SK-N-SH treated with all-trans-retinoic acid at 6 μM for 48 hours (cell line): ENCODE measurements around the gene EDARADD.

Source experiments
- ATAC-seq: fragments of 200-7000 bp; cut with Tn5 transposase; 3 replicates; pipeline ENCODE4 v1.9.1; 2020; ENCODE audit warnings: mild to moderate bottlenecking, moderate library complexity
- BACH2 ChIP-seq: fragments of 250-450 bp; sonication (Bioruptor Pico); IDR thresholded peaks from 2 replicates; pipeline ENCODE4 v1.9.0; 2021; ENCODE audit warnings: mild to moderate bottlenecking, borderline replicate concordance
- CSDC2 ChIP-seq: fragments of 250-450 bp; sonication (Bioruptor Pico); IDR thresholded peaks from 2 replicates; pipeline ENCODE4 v1.5.0; 2020; ENCODE audit warnings: mild to moderate bottlenecking, moderate library complexity
- ESRRG ChIP-seq: fragments of 250-450 bp; sonication (Bioruptor Pico); IDR thresholded peaks from 2 replicates; pipeline ENCODE4 v1.6.1; 2021; ENCODE audit warnings: mild to moderate bottlenecking
- GLIS3 ChIP-seq: fragments of 250-450 bp; sonication (Bioruptor Pico); IDR thresholded peaks from 2 replicates; pipeline ENCODE4 v1.5.0; 2020; ENCODE audit warnings: mild to moderate bottlenecking, moderate library complexity
- ISL1 ChIP-seq: fragments of 250-450 bp; sonication (Bioruptor Pico); IDR thresholded peaks from 2 replicates; pipeline ENCODE4 v2.1.2; 2022; ENCODE audit warnings: mild to moderate bottlenecking, moderate library complexity
- OSR1 ChIP-seq: fragments of 250-450 bp; sonication (Bioruptor Pico); IDR thresholded peaks from 2 replicates; pipeline ENCODE4 v1.8.0; 2022; ENCODE audit warnings: moderate library complexity, mild to moderate bottlenecking, inconsistent platforms
- PPARA ChIP-seq: fragments of 250-450 bp; sonication (Bioruptor Pico); IDR thresholded peaks from 2 replicates; pipeline ENCODE4 v1.5.0; 2020; ENCODE audit warnings: mild to moderate bottlenecking, borderline replicate concordance
- RARB ChIP-seq: fragments of 250-450 bp; sonication (Bioruptor Pico); IDR thresholded peaks from 2 replicates; pipeline ENCODE4 v1.8.0; 2021; ENCODE audit warnings: mild to moderate bottlenecking, moderate library complexity
- TCF4 ChIP-seq: fragments of 250-450 bp; sonication (Bioruptor Pico); IDR thresholded peaks from 2 replicates; pipeline ENCODE4 v1.8.0; 2021; ENCODE audit warnings: mild to moderate bottlenecking, moderate library complexity, borderline replicate concordance
- TOX ChIP-seq: fragments of 250-450 bp; sonication (Bioruptor Pico); IDR thresholded peaks from 2 replicates; pipeline ENCODE4 v1.8.0; 2021; ENCODE audit warnings: mild to moderate bottlenecking, moderate library complexity, borderline replicate concordance
- TSHZ2 ChIP-seq: fragments of 250-450 bp; sonication (Bioruptor Pico); IDR thresholded peaks from 2 replicates; pipeline ENCODE4 v1.5.0; 2020; ENCODE audit warnings: mild to moderate bottlenecking, moderate library complexity
- ZC3H10 ChIP-seq: fragments of 250-450 bp; sonication (Bioruptor Pico); IDR thresholded peaks from 2 replicates; pipeline ENCODE4 v1.5.1; 2021; ENCODE audit warnings: mild to moderate bottlenecking, moderate library complexity
- ZFP3 ChIP-seq: fragments of 250-450 bp; sonication (Bioruptor Pico); IDR thresholded peaks from 2 replicates; pipeline ENCODE4 v1.5.0; 2020; ENCODE audit warnings: mild to moderate bottlenecking, moderate library complexity
- ZFP30 ChIP-seq: fragments of 450-650 bp; formaldehyde crosslinking; IDR thresholded peaks from 2 replicates; pipeline ENCODE4 v1.5.0; 2022; ENCODE audit warnings: mild to moderate bottlenecking, moderate library complexity
- ZNF70 ChIP-seq: fragments of 450-650 bp; formaldehyde crosslinking; IDR thresholded peaks from 2 replicates; pipeline ENCODE4 v1.5.0; 2020; ENCODE audit warnings: mild to moderate bottlenecking, moderate library complexity
- ZNF8 ChIP-seq: fragments of 450-650 bp; formaldehyde crosslinking; IDR thresholded peaks from 2 replicates; pipeline ENCODE4 v1.5.0; 2020; ENCODE audit warnings: mild to moderate bottlenecking, moderate library complexity
- TF ChIP-seq, protein P1 (sequence below): fragments of 250-450 bp; sonication (Bioruptor Pico); IDR thresholded peaks from 2 replicates; pipeline ENCODE4 v1.5.1; 2021; ENCODE audit warnings: mild to moderate bottlenecking, moderate library complexity
- TF ChIP-seq, protein P2 (sequence below): fragments of 250-450 bp; sonication (Bioruptor Pico); IDR thresholded peaks from 2 replicates; pipeline ENCODE4 v1.8.0; 2020; ENCODE audit warnings: mild to moderate bottlenecking, moderate library complexity, borderline replicate concordance

The EDARADD gene

DNA sequence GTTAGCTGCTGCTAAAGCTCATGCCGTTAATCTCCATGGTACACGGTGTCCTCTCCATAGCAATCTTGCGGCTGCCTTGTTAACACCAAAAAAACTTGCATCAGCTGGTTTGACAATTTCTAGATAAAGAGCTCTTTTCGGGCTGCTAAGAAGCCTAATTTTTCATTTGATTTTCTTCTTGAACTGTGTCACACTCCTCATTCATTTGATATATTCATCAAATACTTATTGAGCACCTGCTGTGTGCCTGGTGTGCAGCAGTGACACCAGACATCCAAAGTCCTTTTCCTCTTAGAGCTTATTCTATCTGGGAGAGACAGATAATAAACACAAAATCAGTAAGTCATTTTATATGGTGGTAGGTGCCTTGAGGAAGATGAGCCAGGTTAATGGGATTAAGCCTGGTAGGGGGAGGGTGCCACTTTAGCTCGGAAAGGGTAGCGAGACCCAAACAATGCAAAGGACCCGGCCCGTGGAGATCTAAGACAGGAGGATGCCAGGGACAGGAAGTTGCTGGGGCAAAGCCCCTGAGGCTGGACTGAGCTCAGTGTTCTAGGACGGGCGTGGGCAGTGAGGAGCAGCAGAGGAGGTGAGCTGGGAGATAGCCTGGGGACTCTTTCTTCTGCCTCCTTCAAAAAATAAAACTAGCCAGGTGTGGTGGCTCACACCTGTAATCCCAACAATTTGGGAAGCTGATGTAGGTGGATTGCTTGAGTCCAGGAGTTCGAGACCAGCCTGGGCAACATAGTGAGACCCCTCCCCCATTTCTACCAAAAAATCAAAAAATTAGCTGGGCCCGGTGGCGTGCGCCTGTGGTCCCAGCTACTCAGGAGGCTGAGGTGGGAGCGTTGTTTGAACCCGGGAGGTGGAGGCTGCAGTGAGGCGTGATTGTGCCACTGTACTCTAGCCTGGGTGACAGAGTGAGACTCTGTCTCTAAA lies 79.0 kb downstream of the EDARADD start (continued):
- TF ChIP-seq, protein P1, sequence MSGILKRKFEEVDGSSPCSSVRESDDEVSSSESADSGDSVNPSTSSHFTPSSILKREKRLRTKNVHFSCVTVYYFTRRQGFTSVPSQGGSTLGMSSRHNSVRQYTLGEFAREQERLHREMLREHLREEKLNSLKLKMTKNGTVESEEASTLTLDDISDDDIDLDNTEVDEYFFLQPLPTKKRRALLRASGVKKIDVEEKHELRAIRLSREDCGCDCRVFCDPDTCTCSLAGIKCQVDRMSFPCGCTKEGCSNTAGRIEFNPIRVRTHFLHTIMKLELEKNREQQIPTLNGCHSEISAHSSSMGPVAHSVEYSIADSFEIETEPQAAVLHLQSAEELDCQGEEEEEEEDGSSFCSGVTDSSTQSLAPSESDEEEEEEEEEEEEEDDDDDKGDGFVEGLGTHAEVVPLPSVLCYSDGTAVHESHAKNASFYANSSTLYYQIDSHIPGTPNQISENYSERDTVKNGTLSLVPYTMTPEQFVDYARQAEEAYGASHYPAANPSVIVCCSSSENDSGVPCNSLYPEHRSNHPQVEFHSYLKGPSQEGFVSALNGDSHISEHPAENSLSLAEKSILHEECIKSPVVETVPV: no peak
- TF ChIP-seq OSR1 (no peak), TCF4 (no peak), ZFP3 (CRISPR knock-in tag) (no peak), GLIS3 (CRISPR knock-in tag) (no peak), RARB (CRISPR knock-in tag) (no peak), PPARA (no peak), TOX (no peak)
- TF ChIP-seq, protein P2, sequence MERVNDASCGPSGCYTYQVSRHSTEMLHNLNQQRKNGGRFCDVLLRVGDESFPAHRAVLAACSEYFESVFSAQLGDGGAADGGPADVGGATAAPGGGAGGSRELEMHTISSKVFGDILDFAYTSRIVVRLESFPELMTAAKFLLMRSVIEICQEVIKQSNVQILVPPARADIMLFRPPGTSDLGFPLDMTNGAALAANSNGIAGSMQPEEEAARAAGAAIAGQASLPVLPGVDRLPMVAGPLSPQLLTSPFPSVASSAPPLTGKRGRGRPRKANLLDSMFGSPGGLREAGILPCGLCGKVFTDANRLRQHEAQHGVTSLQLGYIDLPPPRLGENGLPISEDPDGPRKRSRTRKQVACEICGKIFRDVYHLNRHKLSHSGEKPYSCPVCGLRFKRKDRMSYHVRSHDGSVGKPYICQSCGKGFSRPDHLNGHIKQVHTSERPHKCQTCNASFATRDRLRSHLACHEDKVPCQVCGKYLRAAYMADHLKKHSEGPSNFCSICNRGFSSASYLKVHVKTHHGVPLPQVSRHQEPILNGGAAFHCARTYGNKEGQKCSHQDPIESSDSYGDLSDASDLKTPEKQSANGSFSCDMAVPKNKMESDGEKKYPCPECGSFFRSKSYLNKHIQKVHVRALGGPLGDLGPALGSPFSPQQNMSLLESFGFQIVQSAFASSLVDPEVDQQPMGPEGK (CRISPR knock-in tag): no peak
- TF ChIP-seq, all 23 proteins: peak for 0

DNA sequence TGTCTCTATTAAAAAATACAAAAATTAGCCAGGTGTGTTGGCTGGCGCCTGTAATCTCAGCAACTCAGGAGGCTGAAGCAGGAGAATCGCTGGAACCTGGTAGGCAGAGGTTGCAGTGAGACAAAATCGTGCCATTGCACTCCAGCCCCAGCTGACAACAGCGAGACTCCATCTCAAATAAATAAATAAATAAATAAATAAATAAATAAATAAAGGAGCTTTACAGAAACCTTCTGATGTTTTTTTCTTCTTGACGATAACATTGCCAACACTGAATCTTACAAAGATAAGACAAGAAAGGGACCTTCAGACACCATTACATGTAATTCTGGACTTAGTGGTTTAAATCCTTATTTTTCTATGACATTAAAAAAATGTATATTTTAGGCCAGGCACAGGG lies 81.9 kb downstream of the EDARADD start:
- TF ChIP-seq ZC3H10: no peak
- no peak for TF ChIP-seq TSHZ2 (CRISPR knock-in tag)
- no peak for TF ChIP-seq GLIS3 (CRISPR knock-in tag)
- no peak for TF ChIP-seq ZNF8
- no peak for TF ChIP-seq ZFP30 (CRISPR knock-in tag)
- TF ChIP-seq, protein P1: no peak
- no peak for TF ChIP-seq TOX
- no peak for ATAC-seq

DNA sequence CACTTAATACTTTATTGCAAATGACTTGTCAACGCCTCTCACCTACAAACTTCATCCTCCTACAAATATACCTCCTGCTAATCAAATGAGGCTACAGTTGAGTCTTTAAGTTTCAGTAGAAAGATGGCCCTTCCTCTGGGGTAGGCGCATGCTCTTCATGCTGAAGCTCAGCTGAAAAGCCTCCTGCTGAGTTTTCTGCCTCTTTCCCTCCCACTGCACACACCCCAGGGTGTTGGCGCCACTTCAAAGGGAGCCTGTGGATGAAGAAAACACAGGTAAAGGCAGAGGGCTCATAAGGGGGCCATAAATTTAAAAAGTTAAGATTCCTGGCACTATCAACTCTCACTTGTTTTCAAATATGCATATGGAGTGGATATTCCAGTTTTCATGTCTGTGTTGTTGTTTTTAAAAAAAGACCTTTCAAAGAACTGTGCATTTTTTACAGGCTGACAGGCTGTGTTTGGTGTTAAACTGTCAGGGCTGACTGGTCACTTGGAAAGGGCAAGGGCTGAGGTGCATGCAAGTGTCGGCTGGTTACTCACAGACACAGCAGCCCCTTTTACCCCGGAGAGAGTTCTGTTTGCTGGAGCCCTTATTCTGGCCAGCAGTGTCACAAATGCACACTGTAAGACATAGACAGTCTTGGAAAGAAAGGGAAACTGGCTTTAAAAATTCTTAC lies 86.8 kb downstream of the EDARADD start:
- no peak for TF ChIP-seq ZC3H10
- TF ChIP-seq BACH2 (CRISPR knock-in tag): no peak
- no peak for TF ChIP-seq ISL1 (CRISPR knock-in tag)
- TF ChIP-seq, protein P1: no peak
- no peak for TF ChIP-seq GLIS3 (CRISPR knock-in tag)
- TF ChIP-seq ESRRG (CRISPR knock-in tag): no peak
- no peak for TF ChIP-seq TOX
- no peak for TF ChIP-seq TSHZ2 (CRISPR knock-in tag)
- TF ChIP-seq CSDC2 (CRISPR knock-in tag): no peak
- TF ChIP-seq PPARA: no peak
- TF ChIP-seq ZNF70: no peak
- TF ChIP-seq ZNF8: no peak
- no peak for ATAC-seq
